ENCODE measurements around the gene ST8SIA5.

The ST8SIA5 gene

DNA sequence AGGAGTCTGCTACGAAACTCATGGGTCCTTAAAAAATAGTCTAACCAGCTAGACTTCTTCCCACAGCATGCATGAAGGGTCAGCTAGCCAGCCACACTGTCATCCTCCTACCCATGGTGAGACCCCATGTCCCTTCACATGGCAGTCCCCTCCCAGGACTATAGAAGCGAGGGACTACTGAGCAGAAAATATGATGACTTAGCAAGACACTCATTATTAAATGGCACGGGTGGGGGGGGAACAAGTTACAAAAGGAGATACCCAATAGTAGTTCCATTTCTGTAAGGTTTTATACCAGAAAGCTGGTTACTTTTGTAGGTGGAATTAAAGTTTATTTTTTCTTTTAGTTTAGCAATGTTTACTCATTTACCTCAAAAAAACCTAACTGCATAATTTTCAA, 31.5 kb downstream of the ST8SIA5 start:
- no peak overlapping the region for H3K4me3 ChIP-seq (ENCODE audit: low read depth, low read length)
- in situ Hi-C loops (cut with HindIII; ENCODE audit: low sequenced_read_pairs) = no loop called here
- TF ChIP-seq, protein P1, sequence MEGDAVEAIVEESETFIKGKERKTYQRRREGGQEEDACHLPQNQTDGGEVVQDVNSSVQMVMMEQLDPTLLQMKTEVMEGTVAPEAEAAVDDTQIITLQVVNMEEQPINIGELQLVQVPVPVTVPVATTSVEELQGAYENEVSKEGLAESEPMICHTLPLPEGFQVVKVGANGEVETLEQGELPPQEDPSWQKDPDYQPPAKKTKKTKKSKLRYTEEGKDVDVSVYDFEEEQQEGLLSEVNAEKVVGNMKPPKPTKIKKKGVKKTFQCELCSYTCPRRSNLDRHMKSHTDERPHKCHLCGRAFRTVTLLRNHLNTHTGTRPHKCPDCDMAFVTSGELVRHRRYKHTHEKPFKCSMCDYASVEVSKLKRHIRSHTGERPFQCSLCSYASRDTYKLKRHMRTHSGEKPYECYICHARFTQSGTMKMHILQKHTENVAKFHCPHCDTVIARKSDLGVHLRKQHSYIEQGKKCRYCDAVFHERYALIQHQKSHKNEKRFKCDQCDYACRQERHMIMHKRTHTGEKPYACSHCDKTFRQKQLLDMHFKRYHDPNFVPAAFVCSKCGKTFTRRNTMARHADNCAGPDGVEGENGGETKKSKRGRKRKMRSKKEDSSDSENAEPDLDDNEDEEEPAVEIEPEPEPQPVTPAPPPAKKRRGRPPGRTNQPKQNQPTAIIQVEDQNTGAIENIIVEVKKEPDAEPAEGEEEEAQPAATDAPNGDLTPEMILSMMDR (IDR thresholded peaks at IDR 0.05; ENCODE audit: low read depth, low read length, missing control alignments) = no peak
- no peak for DNase-seq (ENCODE audit: low read depth)

DNA sequence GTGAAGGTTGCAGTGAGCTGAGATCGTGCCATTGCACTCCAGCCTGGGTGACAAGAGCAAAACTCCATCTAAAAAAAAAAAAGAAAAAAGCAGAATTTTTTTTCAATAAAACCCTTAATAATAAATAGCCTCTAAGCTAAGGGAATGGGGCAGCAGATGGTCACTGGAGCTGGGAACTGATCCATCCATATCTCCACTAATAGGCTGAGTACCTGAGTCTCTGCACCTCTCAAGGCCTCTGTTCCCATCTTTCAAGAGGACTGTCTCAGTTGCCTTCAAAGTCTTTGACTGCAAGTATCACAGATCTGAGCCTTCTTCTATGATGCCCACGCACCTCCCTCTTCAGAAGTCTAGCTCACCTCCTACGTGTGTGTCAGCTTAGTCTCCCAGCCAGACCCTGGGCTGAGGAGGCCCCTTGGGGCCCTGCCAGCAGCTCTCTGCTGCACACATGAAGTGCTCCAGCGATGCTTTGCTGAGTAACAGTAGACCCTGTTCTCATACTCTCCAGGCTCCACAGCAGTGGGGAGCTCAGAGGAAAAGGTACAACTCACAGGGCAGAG, 32.9 kb downstream of the ST8SIA5 start:
- in situ Hi-C loops (cut with HindIII; ENCODE audit: low sequenced_read_pairs) = no loop called here
- DNase-seq (ENCODE audit: low read depth) = no peak
- no peak overlapping the region for H3K4me3 ChIP-seq (ENCODE audit: low read depth, low read length)
- TF ChIP-seq, protein P1 (IDR thresholded peaks at IDR 0.05; ENCODE audit: low read depth, low read length, missing control alignments) = no peak

DNA sequence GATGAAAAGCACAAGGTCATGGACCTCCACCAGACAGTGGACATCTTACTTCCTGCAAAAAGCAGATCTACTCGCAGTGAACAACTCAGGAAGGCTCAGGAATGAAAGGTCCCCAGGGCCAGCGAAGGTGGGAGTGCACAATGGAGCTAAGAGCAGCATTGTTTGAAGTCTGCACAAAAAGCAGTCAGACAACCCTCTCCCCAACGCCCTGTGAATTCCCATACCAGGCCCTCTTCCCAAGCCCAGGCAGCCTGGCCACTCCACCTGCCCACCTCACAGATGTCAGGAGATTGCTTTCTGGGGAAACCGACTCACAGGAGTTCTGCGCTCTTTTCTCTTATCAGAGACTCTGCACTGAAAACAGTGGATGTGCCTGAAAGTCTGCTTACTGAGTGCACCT, 34.8 kb downstream of the ST8SIA5 start:
- H3K4me3 ChIP-seq (ENCODE audit: low read depth, low read length) = no peak overlapping the region
- TF ChIP-seq, protein P1 (IDR thresholded peaks at IDR 0.05; ENCODE audit: low read depth, low read length, missing control alignments) = no peak
- in situ Hi-C loops (cut with HindIII; ENCODE audit: low sequenced_read_pairs) = no loop called here
- no peak for DNase-seq (ENCODE audit: low read depth)

DNA sequence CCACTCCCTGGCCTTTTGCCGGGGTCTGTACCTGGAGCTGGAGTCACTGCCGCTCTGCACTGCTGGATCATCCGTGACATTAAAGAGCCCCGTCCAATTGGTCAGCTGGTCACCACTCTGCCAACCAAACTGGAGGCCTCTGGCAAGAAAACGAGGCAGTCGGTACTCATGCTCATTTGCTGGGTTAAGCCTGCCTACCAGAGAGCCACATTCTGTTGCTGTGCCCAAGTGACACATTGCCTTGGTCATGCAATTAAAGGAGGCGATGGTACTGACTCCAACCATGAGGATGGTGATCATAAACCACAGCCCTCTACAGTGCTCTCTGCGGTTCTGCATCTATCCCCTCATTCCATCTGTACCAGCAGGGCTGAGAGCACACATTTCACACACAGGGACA, 35.5 kb downstream of the ST8SIA5 start:
- no peak overlapping the region for H3K4me3 ChIP-seq (ENCODE audit: low read depth, low read length)
- DNase-seq (ENCODE audit: low read depth) = no peak
- TF ChIP-seq, protein P1 (IDR thresholded peaks at IDR 0.05; ENCODE audit: low read depth, low read length, missing control alignments) = no peak
- in situ Hi-C loops (cut with HindIII; ENCODE audit: low sequenced_read_pairs) = no loop called here

DNA sequence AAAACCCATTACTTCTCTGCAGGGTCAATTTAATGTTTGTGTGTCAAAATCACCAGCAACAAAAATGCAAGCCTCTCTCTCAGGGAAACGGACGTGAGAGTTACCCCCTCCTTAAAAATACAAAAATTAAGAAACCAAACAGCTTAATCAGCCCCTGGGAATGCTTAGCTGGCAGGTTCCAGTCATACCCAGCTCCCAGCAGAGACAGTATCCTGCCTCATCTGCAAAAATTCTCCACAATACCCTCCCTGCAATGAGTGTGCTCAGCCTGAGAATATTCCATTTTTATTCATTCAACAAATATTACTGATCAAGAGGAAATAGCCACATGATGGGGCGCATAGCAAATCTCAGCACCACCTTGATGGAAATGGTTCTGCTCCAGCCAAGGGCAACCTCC, 36.3 kb downstream of the ST8SIA5 start:
- in situ Hi-C loops (cut with HindIII; ENCODE audit: low sequenced_read_pairs) = no loop called here
- DNase-seq (ENCODE audit: low read depth) = no peak
- TF ChIP-seq, protein P1 (IDR thresholded peaks at IDR 0.05; ENCODE audit: low read depth, low read length, missing control alignments) = no peak
- H3K4me3 ChIP-seq (ENCODE audit: low read depth, low read length) = no peak overlapping the region

DNA sequence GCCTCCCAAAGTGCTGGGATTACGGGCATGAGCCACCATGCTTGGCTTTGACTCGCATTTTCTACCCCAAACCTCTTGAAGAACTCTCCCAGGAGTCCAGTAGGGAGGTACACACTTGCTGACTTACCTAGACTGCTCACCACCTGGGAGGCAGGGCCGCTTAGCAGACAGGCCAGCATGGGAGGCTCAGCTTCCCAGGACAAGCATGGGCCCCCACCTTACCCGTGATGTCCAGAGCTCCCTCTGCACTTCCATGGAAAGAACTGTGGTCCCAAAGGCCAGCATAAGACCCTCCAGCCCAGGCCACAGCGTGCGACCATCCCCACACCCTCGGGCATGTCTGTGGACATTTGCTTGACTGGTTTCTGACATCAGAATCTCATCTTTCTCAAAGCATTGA, 36.8 kb downstream of the ST8SIA5 start:
- TF ChIP-seq, protein P1 (IDR thresholded peaks at IDR 0.05; ENCODE audit: low read depth, low read length, missing control alignments) = no peak
- no peak overlapping the region for H3K4me3 ChIP-seq (ENCODE audit: low read depth, low read length)
- in situ Hi-C loops (cut with HindIII; ENCODE audit: low sequenced_read_pairs) = no loop called here
- DNase-seq (ENCODE audit: low read depth) = no peak

DNA sequence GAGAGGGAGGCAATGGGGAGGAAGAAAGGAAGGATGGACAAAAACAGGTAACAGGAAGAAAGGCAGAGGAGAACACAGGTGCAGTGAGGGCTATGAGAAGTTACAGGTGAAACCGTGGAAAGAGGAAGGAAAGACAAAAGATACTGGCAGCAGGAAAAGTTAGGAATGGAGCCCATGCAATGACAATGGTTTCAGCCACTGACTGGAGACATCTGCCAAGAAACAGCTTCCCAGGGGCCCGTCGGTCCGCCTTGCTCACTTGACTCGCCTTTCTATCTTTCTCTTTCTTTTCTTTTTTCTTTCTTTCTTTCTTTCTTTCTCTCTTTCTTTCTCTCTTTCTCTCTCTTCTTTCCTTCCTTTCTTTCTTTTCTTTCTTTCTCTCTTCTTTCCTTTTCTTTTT, 37.5 kb downstream of the ST8SIA5 start:
- in situ Hi-C loops (cut with HindIII; ENCODE audit: low sequenced_read_pairs) = no loop called here
- H3K4me3 ChIP-seq (ENCODE audit: low read depth, low read length) = no peak overlapping the region
- no peak for DNase-seq (ENCODE audit: low read depth)
- TF ChIP-seq, protein P1 (IDR thresholded peaks at IDR 0.05; ENCODE audit: low read depth, low read length, missing control alignments) = no peak
